Stomach (tissue), 9 donors: ENCODE measurements around the gene LENG1. TPM values are rescaled to one million over a fixed set of nuclear protein-coding genes. Genes with fewer than 3 reads are reported as not detected.

ENCODE experiments used
- DNase-seq, 2 donors: peaks; one replicate each; pipeline versions ENCODE4 v3.0.0 to v3.0.0-alpha.2; 2013 to 2019
- H3K27ac ChIP-seq, 5 donors: fragments of 200-600 bp in 4 of 5; sonication (generic) in 4 of 5; one replicate each; pipeline ENCODE4 v1.5.1; 2013 to 2019; ENCODE audit warnings: mild to moderate bottlenecking in 1 of 5, moderate library complexity in 1 of 5
- H3K27me3 ChIP-seq, 3 donors: fragments of 200-600 bp; sonication (generic); one replicate each; pipeline ENCODE4 v1.5.1; 2017 to 2019; ENCODE audit warnings: mixed run types in 1 of 3
- H3K36me3 ChIP-seq, 4 donors: fragments of 200-600 bp; sonication (generic); 1 replicate in 3 of 4; 2 replicates in 1 of 4; pipeline ENCODE4 v1.5.1; 2016 to 2019
- H3K4me1 ChIP-seq, 4 donors: fragments of 200-600 bp; sonication (generic); one replicate each; pipeline ENCODE4 v1.5.1; 2016 to 2019
- H3K4me3 ChIP-seq, 4 donors: fragments of 200-600 bp; sonication (generic) in 3 of 4; one replicate each; pipeline ENCODE4 v1.5.1; 2016 to 2019; ENCODE audit warnings: mild to moderate bottlenecking in 1 of 4
- H3K9me3 ChIP-seq, 4 donors: fragments of 200-600 bp; sonication (generic); one replicate each; pipeline ENCODE4 v1.5.1; 2016 to 2019
- CTCF ChIP-seq, 7 experiments: fragments of 450-650 bp in 4 of 7; fragments of 200-600 bp in 3 of 7; sonication (generic) in 3 of 7; IDR thresholded peaks; one replicate each; pipeline ENCODE4 v1.5.1; 2016 to 2019; ENCODE audit warnings: antibody characterized with exemption in 7 of 7, control low read depth in 2 of 7, mild to moderate bottlenecking in 1 of 7
- EP300 ChIP-seq: sonication (generic); formaldehyde crosslinking; IDR thresholded peaks from one replicate; pipeline ENCODE4 v1.6.1; 2017; ENCODE audit warnings: antibody characterized with exemption
- POLR2A ChIP-seq, 4 donors: fragments of 450-650 bp; IDR thresholded peaks; one replicate each; pipeline ENCODE4 v1.6.1; 2016; ENCODE audit warnings: antibody characterized with exemption in 4 of 4, control low read depth in 2 of 4, mild to moderate bottlenecking in 1 of 4, moderate library complexity in 1 of 4
- POLR2AphosphoS5 ChIP-seq, 3 donors: sonication (generic); formaldehyde crosslinking; IDR thresholded peaks; one replicate each; pipeline ENCODE4 v1.6.1; 2016; ENCODE audit warnings: antibody characterized with exemption in 3 of 3
- WGBS, 5 donors: extraction: QIAGEN DNeasy Blood & Tissue Kit in 3 of 5; methylation state at CpG; one replicate each; pipeline versions ENCODE4 v1.1.5 to v1.1.7; 2013 to 2018; 5-methylcytosine and 5-hydroxymethylcytosine counted together
- intact Hi-C: fragments of 100-400 bp; cut with DNase I; formaldehyde crosslinking; loops from one replicate; pipeline ENCODE4 v1.15.1; 2023; ENCODE audit warnings: low total_unique reads
- polyA plus RNA-seq, 3 donors: library from polyadenylated mRNA; stranded (reverse); fragments of 200-250 nt; gene quantifications; one replicate each; pipeline ENCODE4 v1.2.3, GENCODE V29; 2013
- total RNA-seq, 5 donors: library from RNA; depleted of rRNA; stranded (reverse); fragments of >200 nt; gene quantifications; one replicate each; pipeline versions ENCODE4 v1.1.0 to v1.2.3, GENCODE V29; 2014 to 2016
- donor health status: healthy with polysubstance abuse.
- donor health status: Bipolar disorder and iron deficiency.
- donor health status: healthy.

The LENG1 gene
- total and polyA plus RNA-seq, 8 donors, result 4.2 to 35.6 (median 10.3) TPM; not detected in 2

DNA sequence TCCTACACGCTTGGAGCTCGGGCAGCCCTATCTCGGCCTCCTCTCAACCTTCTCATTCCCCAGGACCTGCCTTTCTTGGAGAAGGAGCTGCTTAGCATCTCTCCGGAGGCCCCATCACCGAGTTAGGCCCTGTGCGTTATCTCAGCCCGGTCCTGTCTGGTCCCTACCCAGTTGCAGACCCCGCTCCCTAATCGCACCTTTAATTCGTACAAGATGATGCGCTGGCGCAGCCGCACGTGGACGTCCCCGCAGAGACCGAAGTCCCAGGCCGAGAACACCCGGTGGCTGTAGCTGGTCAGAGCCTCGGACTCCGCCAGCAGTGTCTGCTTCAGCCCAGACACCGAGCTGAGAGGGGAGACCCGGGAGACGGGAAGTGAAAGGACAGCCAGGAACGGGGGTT is 5.7 kb upstream of the LENG1 start:
- no peak overlapping the region for H3K4me3 ChIP-seq
- no peaks in the 10 kb centered on the region for H3K9me3 ChIP-seq
- H3K27me3 ChIP-seq, result peaks cover 0 to 35% (median 0%) of the 10 kb centered on the region in 3 donors
- peaks cover 36 to 58% (median 47%) of the 10 kb centered on the region in 4 donors for H3K4me1 ChIP-seq
- 84 to 93% (median 91%) methylated on average over 25 of the region's 25 CpGs for WGBS, 5 donors
- no peak for DNase-seq
- no peaks in the 10 kb centered on the region for H3K36me3 ChIP-seq
- intact Hi-C loops, result no loop called here
- no peak overlapping the region for H3K27ac ChIP-seq
- TF ChIP-seq POLR2A (IDR thresholded peaks at IDR 0.05) (no peak), EP300 (no peak), POLR2AphosphoS5 (IDR thresholded peaks at IDR 0.05) (no peak), CTCF (IDR thresholded peaks at IDR 0.05) (no peak)

GRCh38 chr19:54164369-54165068 is 5.0 kb upstream of the LENG1 start:
- 7 to 13% (median 10%) methylated on average over 24 to 37 of the region's 37 CpGs for WGBS, 5 donors
- TF ChIP-seq POLR2AphosphoS5 (IDR thresholded peaks at IDR 0.05) (peak in 1 of 3 donors; percentile 33), POLR2A (IDR thresholded peaks at IDR 0.05) (no peak)
- intact Hi-C loops, result no loop called here
- Histone ChIP-seq H3K4me1 (peaks cover 37 to 60% (median 50%) of the 10 kb centered on the region in 4 donors), H3K27ac (no peak overlapping the region), H3K9me3 (no peaks in the 10 kb centered on the region), H3K27me3 (peaks cover 0 to 35% (median 0%) of the 10 kb centered on the region in 3 donors), H3K4me3 (peak overlapping the region in 3 of 4 donors; percentile 1 to 17 (median 11)), H3K36me3 (no peaks in the 10 kb centered on the region)
- DNase-seq, result peak; percentile 86 to 88

DNA sequence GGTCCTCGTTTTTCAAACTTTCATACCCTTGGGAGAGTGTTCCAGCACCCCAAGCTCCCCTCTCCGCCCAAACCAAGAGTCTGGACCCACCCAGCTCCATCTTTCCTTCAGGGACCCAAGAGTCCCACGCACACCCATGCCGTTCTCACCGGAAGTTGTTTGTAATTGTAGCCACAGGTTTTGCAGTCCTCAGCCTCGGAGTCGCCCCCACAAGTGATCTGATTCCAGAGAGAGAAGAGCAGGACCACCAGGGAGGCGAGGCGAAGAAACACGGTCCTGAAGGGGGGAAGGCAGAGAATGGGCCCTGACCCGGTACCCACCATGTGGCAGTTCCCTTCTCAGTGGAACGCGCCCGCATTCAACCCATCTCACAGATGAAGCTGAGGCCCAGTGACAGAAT is 3.4 kb upstream of the LENG1 start:
- TF ChIP-seq EP300, result no peak
- no peak for TF ChIP-seq POLR2A (IDR thresholded peaks at IDR 0.05)
- TF ChIP-seq POLR2AphosphoS5 (IDR thresholded peaks at IDR 0.05), result no peak
- no peak for TF ChIP-seq CTCF (IDR thresholded peaks at IDR 0.05)
- peaks cover 47 to 65% (median 59%) of the 10 kb centered on the region in 4 donors for H3K4me1 ChIP-seq
- no peak for DNase-seq
- WGBS, 5 donors, result 62 to 80% (median 68%) methylated on average over 14 of the region's 14 CpGs
- no peaks in the 10 kb centered on the region for H3K9me3 ChIP-seq
- intact Hi-C loops, result no loop called here
- peak overlapping the region in 4 of 5 donors; percentile 50 to 97 (median 70) for H3K27ac ChIP-seq
- H3K36me3 ChIP-seq, result peaks cover 2 to 4% (median 4%) of the 10 kb centered on the region in 4 donors
- peaks cover 0 to 30% (median 0%) of the 10 kb centered on the region in 3 donors for H3K27me3 ChIP-seq
- H3K4me3 ChIP-seq, result peak overlapping the region in 3 of 4 donors; percentile 36 to 50 (median 48)

DNA sequence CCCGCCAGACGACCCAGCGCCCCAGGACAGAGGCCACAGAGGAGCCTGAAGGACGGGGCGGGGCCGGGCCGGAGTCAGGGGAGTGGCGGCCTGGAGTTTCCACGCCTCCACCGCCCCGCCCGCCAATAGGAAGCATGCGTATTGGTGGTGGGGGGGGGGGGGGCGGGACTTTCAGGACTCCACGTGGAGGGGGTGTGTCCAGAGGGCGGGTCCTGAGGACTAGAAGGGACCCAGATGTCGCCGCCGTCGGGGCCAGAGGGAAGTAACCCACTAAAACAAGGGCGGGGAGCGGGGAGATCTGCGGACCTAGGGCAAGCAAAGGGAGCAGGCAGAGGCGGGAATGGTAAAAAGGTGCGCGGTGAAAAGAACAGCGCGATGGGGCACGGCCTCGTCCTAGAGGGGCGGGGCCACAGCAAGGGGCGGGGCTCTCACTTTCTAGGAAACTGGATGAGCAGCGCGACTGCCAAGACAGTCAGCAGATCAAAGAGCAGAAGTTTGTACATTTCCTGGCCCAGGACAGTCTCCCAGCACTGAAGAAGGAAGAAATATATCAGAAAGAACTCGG is 2.8 kb upstream of the LENG1 start:
- H3K4me1 ChIP-seq, result peaks cover 47 to 71% (median 64%) of the 10 kb centered on the region in 4 donors
- no peaks in the 10 kb centered on the region for H3K9me3 ChIP-seq
- H3K27me3 ChIP-seq, result peaks cover 0 to 30% (median 0%) of the 10 kb centered on the region in 3 donors
- 1 to 5% (median 4%) methylated on average over 23 to 35 of the region's 35 CpGs for WGBS, 5 donors
- peak in 2 of 3 donors; percentile 16 for TF ChIP-seq POLR2AphosphoS5 (IDR thresholded peaks at IDR 0.05)
- no peak for TF ChIP-seq CTCF (IDR thresholded peaks at IDR 0.05)
- H3K4me3 ChIP-seq, result peak overlapping the region; percentile 36 to 50 (median 44)
- H3K27ac ChIP-seq, result peak overlapping the region; percentile 37 to 97 (median 67)
- peaks cover 7 to 10% (median 9%) of the 10 kb centered on the region in 4 donors for H3K36me3 ChIP-seq
- intact Hi-C loops, result no loop called here
- peak; percentile 92 to 95 for DNase-seq
